IMR-90 (cell line): Measurements from ENCODE around the gene LFNG.

Experiments used
- CTCF ChIP-seq: conservative IDR thresholded peaks from 2 replicates; pipeline ENCODE4 v1.5.1; 2012; ENCODE audit warnings: mild to moderate bottlenecking, low read depth, low read length, improper control_type of control experiment
- ELK1 ChIP-seq: fragments of 150-350 bp; IDR thresholded peaks from 2 replicates; pipeline ENCODE4 v1.6.1; 2016; ENCODE audit warnings: low read depth, mild to moderate bottlenecking, low read length, moderate library complexity, borderline replicate concordance
- MAFK ChIP-seq: IDR thresholded peaks from 2 replicates; pipeline ENCODE4 v1.6.1; 2012; ENCODE audit warnings: low read depth, low read length, improper control_type of control experiment
- MAZ ChIP-seq: IDR thresholded peaks from 2 replicates; pipeline ENCODE4 v1.6.1; 2012; ENCODE audit warnings: low read depth, mild to moderate bottlenecking, low read length, improper control_type of control experiment, moderate library complexity, borderline replicate concordance
- MXI1 ChIP-seq: IDR thresholded peaks from 2 replicates; pipeline ENCODE4 v1.6.1; 2012; ENCODE audit warnings: low read depth, mild to moderate bottlenecking, low read length, moderate library complexity, borderline replicate concordance
- POLR2A ChIP-seq: IDR thresholded peaks from 2 replicates; pipeline ENCODE4 v1.6.1; 2012; ENCODE audit warnings: mild to moderate bottlenecking, low read depth, low read length
- RAD21 ChIP-seq: IDR thresholded peaks from 2 replicates; pipeline ENCODE4 v1.6.1; 2012; ENCODE audit warnings: low read length, improper control_type of control experiment
- RFX5 ChIP-seq: IDR thresholded peaks from 2 replicates; pipeline ENCODE4 v1.8.0; 2012; ENCODE audit warnings: low read depth, mild to moderate bottlenecking, low read length, moderate library complexity
- SMC3 ChIP-seq: fragments of 150-350 bp; IDR thresholded peaks from 2 replicates; pipeline ENCODE4 v1.6.1; 2016; ENCODE audit warnings: low read depth, mild to moderate bottlenecking, antibody characterized with exemption, low read length, moderate library complexity
- USF2 ChIP-seq: fragments of 150-350 bp; IDR thresholded peaks from 2 replicates; pipeline ENCODE4 v1.6.1; 2017; ENCODE audit warnings: mild to moderate bottlenecking, antibody characterized with exemption, low read length, low read depth

- TF ChIP-seq MAFK (no peak), CTCF (no peak), MXI1 (no peak), RAD21 (no peak), POLR2A (no peak), SMC3 (no peak), RFX5 (no peak), ELK1 (no peak), MAZ (no peak), USF2 (no peak)
Observed at GRCh38 chr7:2496375-2496774, 23.2 kb upstream of the LFNG start.
